HEK293 (cell line): Measurements from ENCODE around the gene PLEKHA7.

Source experiments
- BCL11A ChIP-seq: fragments of 450-650 bp; formaldehyde crosslinking; IDR thresholded peaks from 2 replicates; pipeline ENCODE4 v1.5.1; 2016; ENCODE audit warnings: low read depth, missing biosample characterization, missing genetic modification characterization
- FEZF1 ChIP-seq: fragments of 450-650 bp; formaldehyde crosslinking; IDR thresholded peaks from 2 replicates; pipeline ENCODE4 v1.5.1; 2016; ENCODE audit warnings: missing biosample characterization, missing genetic modification characterization
- HOXA7 ChIP-seq: sonication (generic); formaldehyde crosslinking; IDR thresholded peaks from 2 replicates; pipeline ENCODE4 v1.8.1; 2022; ENCODE audit warnings: missing genetic modification reagents, borderline replicate concordance
- KLF9 ChIP-seq: fragments of 450-650 bp; formaldehyde crosslinking; IDR thresholded peaks from 2 replicates; pipeline ENCODE4 v1.5.1; 2016; ENCODE audit warnings: missing biosample characterization, missing genetic modification characterization, low read depth
- ZNF24 ChIP-seq: fragments of 450-650 bp; formaldehyde crosslinking; IDR thresholded peaks from 2 replicates; pipeline ENCODE4 v1.5.1; 2016; ENCODE audit warnings: missing biosample characterization, missing genetic modification characterization
- ZNF311 ChIP-seq: fragments of 450-650 bp; formaldehyde crosslinking; IDR thresholded peaks from 2 replicates; pipeline ENCODE4 v1.5.1; 2017; ENCODE audit warnings: missing biosample characterization, missing genetic modification characterization, borderline replicate concordance
- ZNF610 ChIP-seq: fragments of 450-650 bp; formaldehyde crosslinking; IDR thresholded peaks from 2 replicates; pipeline ENCODE4 v1.5.1; 2016; ENCODE audit warnings: missing biosample characterization, missing genetic modification characterization, borderline replicate concordance
- ZNF623 ChIP-seq: fragments of 450-650 bp; formaldehyde crosslinking; IDR thresholded peaks from 2 replicates; pipeline ENCODE4 v1.5.1; 2016; ENCODE audit warnings: missing biosample characterization, missing genetic modification characterization
- ZNF76 ChIP-seq: fragments of 450-650 bp; formaldehyde crosslinking; IDR thresholded peaks from 2 replicates; pipeline ENCODE4; 2016; ENCODE audit warnings: low read depth, missing biosample characterization, missing genetic modification characterization, borderline replicate concordance
- ZSCAN30 ChIP-seq: fragments of 450-650 bp; IDR thresholded peaks from 2 replicates; pipeline ENCODE4 v1.5.1; 2018; ENCODE audit warnings: missing biosample characterization, mild to moderate bottlenecking, missing genetic modification characterization, moderate library complexity
- TF ChIP-seq, protein P1 (sequence below): fragments of 450-650 bp; formaldehyde crosslinking; IDR thresholded peaks from 2 replicates; pipeline ENCODE4 v1.5.1; 2016; ENCODE audit warnings: missing biosample characterization, missing genetic modification characterization
- TF ChIP-seq, protein P2 (sequence below): fragments of 450-650 bp; formaldehyde crosslinking; optimal IDR thresholded peaks from 2 replicates; pipeline ENCODE3; 2016; ENCODE audit warnings: missing biosample characterization, mild to moderate bottlenecking, missing genetic modification characterization

DNA sequence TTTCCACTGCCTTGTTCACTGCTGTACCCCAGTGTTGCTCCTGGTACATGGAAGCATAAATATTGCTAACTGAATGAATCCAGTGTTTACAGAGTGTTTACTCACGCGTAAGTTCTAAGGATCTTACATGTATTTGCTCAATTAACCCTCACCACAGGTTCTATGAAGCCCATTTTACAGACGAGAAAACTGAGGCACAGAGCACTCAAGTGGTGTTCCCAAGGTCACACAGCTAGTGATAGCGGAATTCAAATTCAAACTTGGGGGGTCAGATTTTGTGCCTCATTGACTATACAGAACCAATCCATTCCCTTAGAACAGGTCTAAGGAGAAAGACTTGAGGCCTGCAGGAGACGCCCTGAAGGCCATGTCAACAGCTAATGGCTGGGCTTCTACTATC, 72.3 kb downstream of the PLEKHA7 start:
- TF ChIP-seq, protein P1, sequence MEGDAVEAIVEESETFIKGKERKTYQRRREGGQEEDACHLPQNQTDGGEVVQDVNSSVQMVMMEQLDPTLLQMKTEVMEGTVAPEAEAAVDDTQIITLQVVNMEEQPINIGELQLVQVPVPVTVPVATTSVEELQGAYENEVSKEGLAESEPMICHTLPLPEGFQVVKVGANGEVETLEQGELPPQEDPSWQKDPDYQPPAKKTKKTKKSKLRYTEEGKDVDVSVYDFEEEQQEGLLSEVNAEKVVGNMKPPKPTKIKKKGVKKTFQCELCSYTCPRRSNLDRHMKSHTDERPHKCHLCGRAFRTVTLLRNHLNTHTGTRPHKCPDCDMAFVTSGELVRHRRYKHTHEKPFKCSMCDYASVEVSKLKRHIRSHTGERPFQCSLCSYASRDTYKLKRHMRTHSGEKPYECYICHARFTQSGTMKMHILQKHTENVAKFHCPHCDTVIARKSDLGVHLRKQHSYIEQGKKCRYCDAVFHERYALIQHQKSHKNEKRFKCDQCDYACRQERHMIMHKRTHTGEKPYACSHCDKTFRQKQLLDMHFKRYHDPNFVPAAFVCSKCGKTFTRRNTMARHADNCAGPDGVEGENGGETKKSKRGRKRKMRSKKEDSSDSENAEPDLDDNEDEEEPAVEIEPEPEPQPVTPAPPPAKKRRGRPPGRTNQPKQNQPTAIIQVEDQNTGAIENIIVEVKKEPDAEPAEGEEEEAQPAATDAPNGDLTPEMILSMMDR (tag by site-specific recombination): no peak
- TF ChIP-seq, protein P2, sequence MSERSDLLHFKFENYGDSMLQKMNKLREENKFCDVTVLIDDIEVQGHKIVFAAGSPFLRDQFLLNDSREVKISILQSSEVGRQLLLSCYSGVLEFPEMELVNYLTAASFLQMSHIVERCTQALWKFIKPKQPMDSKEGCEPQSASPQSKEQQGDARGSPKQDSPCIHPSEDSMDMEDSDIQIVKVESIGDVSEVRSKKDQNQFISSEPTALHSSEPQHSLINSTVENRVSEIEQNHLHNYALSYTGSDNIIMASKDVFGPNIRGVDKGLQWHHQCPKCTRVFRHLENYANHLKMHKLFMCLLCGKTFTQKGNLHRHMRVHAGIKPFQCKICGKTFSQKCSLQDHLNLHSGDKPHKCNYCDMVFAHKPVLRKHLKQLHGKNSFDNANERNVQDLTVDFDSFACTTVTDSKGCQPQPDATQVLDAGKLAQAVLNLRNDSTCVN (tag by site-specific recombination): no peak
- no peak for TF ChIP-seq ZNF311
- no peak for TF ChIP-seq ZSCAN30 (tag by site-specific recombination)
- no peak for TF ChIP-seq ZNF623 (tag by site-specific recombination)
- no peak for TF ChIP-seq FEZF1 (tag by site-specific recombination)
- TF ChIP-seq BCL11A (tag by site-specific recombination): no peak
- no peak for TF ChIP-seq HOXA7
- no peak for TF ChIP-seq ZNF610
- TF ChIP-seq ZNF76: no peak
- no peak for TF ChIP-seq KLF9 (tag by site-specific recombination)
- TF ChIP-seq ZNF24 (tag by site-specific recombination): no peak
